Lung microvascular endothelial cell (primary cell): ENCODE measurements around the gene TPSB2. TPM values are rescaled to one million over a fixed set of nuclear protein-coding genes. Genes with fewer than 3 reads are reported as not detected.

ENCODE experiments used
- DNase-seq, 2 donors: peaks; one replicate each; pipeline versions ENCODE4 v3.0.0 to v3.0.0-alpha.2; 2010; ENCODE audit warnings: low read depth in 2 of 2
- total RNA-seq: library from RNA; depleted of rRNA; stranded (reverse); fragments of >200 nt; gene quantifications from 2 replicates; pipeline ENCODE4 v1.2.1, GENCODE V29; 2014

The TPSB2 gene
- total RNA-seq, 1 donor from 2014 or later, result not detected

DNA sequence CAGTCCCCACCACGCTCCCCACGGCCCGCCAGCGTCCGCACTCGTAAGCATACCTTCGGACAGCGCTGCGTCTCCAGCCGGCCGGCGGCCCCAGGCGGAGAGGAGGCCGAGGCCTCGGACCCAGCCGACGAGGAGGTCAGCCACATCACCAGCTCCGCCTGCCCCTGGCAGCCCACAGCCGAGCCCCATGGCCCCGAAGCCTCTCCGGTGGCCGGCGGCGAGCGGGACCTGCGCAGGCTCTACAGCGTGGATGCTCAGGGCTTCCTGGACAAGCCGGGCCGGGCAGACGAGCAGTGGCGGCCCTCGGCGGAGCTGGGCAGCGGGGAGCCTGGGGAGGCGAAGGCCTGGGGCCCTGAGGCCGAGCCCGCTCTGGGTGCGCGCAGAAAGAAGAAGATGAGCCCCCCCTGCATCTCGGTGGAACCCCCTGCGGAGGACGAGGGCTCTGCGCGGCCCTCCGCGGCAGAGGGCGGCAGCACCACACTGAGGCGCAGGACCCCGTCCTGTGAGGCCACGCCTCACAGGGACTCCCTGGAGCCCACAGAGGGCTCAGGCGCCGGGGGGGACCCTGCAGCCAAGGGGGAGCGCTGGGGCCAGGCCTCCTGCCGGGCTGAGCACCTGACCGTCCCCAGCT, 9.8 kb downstream of the TPSB2 start:
- no peak for DNase-seq

DNA sequence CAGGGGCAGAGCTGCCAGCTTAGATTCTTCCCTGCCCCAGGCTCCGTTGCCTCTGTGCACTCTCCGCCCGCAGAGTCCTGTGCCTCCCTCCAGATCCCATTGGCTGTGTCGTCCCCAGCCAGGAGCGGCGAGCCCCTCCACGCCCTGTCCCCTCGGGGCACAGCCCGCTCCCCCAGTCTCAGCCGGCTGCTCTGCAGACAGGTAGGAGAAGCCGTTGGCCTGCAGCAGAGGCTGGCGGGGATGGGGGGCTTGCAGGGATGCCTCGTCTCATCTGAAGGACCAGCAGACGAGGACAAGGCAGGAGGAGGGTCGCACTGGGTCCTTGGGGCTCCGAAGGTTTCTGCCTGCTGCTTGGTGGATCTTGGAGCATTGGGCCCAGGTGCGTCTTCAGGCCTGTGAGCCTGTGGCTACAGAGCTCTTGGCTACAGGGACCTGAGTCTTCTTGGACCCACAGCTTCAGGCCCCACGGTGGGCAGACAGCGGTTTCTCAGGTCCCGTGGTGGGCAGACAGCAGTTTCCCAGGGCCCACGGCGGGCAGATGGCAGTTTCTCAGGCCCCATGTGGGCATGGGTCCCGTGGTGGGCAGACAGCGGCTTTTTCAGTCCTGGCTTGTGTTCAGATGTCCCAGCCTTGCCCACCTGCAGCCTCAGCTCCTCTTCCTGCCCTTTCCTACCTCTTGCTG, 10.9 kb downstream of the TPSB2 start:
- DNase-seq, result no peak

DNA sequence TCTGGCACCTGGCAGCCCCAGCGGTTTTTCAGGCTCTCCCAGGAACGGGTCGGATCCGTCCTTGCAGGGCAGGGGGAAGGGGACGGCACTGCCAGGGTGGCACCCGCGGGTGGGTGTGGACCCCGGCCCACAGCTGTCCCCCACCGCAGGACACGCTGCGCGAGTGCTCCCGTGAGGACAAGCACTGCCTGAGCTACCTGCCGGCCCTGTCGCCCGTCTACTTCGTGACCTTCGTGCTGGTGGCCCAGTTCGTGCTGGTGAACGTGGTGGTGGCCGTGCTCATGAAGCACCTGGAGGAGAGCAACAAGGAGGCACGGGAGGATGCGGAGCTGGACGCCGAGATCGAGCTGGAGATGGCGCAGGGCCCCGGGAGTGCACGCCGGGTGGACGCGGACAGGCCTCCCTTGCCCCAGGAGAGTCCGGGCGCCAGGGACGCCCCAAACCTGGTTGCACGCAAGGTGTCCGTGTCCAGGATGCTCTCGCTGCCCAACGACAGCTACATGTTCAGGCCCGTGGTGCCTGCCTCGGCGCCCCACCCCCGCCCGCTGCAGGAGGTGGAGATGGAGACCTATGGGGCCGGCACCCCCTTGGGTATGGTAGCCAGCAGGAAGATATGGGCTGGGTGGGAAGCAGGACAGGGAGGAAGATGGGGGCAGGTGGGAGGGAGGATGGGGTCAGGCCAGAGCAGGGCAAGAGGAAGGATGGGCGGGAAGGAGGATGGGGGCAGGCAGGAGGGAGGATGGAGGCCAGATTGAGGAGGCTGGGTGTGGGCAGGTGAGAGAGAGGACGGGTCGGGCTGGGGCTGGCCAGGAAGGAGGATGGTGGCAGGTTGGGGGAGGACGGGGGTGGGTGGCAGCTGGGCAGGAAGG, 11.7 kb downstream of the TPSB2 start:
- no peak for DNase-seq

DNA sequence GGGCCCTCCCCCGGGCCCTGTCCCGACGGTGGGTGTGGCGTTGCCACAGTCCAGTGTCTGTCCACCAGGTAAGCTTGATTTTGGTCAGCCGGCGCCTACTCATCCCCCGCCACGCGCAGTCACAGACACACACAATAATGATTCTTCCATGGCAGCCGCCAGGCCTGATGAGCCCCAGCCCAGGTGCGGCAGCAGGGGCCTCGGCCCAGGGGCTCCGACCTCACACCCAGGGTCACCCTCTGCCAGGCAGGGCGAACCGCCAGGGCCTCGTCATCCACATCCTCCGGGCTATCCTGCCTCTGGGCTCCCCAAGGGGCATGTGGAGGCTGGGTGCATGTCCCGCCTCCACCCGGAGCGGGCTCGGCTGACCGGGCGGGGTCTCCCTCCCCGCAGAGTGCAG, 12.5 kb downstream of the TPSB2 start:
- no peak for DNase-seq

DNA sequence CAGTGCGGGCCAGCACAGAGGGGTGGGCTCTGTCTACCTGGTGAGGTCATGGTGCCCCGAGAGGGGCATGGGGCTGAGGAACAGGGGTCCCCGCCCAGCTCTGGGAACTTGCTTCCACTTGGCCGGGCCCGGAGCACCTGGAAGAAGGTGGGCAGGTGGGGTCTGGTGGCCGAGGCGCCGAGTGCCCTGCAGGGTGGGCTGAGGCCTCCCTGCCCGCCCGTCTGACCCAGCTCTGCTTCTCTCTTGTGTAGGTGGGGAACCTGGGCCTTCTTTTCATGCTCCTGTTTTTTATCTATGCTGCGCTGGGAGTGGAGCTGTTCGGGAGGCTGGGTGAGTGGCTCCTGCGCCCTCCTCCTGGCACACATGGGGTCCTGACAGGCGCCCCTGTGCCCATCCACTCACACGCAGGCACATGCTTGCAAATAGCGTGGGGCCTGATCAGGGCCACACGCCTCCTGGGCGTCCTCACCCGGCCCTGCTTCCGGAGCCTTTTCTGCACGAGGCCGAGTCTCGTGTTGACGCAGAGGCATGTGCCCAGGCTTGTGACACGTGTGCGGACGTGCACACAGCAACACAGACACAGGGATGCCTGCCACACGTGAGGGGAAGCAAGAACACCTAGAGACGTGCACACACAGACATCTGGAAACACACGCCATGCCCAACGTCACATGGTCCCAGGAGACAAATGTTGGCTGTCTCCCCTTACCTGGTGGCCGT, 13.1 kb downstream of the TPSB2 start:
- DNase-seq, result no peak

DNA sequence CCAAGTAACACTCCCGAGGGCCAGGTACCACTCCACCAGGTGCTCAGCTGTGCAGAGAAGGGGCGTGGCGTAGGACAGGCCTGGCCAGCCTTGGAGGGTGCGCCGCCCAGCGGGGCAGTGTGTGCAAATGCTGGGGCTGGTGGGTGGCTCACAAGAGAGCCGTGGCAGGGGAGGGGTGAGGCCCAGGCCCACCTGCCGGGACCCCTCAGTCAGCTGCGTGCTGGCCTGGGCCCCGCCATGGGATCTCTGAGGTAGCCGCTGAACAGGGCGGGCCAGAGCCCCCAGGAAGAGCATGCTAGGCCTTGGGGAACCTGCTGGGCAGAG, 13.7 kb downstream of the TPSB2 start:
- no peak for DNase-seq

DNA sequence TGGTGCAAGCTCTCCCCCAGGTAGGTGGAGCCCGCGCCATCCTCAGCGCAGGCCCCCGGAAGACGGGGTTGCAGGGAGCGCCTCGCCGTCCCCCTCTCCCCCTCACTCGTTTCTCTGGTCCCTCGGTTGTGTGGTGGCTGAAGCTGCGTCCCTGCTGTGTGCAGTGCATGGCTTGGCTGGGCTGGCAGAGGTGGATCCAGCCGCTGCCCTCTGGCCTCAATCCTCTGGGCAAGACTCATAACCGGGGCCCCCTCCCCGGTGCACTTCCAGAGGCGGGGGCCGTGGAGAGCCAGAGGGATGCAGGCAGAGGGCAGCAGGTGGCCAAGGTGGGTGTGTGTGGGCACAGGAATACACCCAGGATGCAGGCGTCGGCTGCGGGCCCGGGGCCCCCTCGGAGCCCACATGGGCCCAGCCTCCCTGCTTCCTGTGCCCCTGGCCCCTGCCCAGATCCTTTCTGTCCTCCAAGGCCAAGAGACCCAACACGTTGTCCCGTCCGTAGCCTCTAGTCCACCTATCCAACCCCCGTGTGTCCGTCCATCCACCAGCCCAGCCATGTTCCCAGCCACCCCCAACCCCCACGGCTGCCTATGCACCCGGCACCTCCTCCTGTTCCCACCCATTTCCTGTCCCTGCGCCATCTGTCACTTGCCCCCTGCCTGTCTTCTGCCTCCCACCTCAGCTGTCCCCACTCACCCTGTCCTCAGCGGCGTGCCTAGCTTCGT, 14.2 kb downstream of the TPSB2 start:
- no peak for DNase-seq

DNA sequence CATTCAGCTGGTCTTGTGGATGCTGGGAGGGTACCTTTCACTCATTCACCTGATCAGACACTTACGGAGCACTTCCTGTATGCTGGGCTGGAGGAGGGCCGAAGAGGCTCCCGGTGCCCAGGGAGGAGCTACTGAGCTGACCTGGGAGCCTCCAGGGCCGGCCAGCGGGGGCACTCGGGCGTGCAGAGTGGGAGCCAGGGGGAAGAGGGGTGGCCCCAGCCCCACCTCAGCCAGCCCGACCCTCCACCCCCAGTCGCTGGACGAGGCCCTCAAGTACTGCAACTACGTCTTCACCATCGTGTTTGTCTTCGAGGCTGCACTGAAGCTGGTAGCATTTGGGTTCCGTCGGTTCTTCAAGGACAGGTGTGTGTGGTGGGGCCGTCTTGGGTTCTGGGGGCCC, 15.3 kb downstream of the TPSB2 start:
- no peak for DNase-seq

DNA sequence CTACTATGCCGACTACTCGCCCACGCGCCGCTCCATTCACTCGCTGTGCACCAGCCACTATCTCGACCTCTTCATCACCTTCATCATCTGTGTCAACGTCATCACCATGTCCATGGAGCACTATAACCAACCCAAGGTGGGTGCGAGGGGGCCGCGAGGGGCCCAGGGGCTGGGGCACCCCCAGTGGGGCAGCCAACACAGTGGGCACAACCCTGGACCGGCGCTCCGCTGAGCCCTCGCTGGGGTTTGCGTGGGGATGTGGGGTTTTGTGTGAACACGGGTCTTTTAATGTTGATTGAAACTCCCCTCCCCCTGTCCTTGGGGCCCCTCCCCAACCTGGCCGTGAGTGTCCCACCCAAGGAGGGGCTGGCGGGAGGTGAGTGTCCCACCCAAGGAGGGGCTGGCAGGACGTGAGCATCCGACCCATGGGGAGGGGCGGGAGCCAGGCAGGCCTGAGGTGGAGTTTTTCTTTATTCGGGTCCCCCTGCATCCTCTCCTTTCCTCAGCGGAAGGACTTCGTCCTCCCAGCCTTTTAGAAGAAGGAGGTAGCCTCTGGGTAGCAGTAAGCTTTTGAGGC, 16.1 kb downstream of the TPSB2 start:
- DNase-seq, result no peak

DNA sequence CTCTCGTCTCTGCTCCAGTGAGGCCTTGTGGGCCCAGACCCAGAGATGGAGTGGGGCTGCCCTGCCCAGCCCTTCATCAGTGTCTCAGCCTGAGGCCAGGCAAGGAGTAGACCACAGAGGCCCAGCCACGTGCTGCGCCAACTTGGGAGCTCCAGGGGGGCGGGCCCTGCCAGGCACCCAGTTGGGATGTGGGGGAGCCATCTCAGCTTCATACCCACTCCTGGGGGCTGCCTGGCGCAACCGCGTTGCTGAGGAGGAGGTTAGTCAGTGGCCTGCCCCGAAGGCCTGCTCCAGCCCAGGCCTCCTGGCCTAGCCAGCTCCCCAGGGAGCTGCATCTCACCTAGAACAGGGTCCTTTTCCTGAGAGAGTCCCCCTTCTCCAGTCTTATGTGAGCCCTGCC, 16.8 kb downstream of the TPSB2 start:
- no peak for DNase-seq

DNA sequence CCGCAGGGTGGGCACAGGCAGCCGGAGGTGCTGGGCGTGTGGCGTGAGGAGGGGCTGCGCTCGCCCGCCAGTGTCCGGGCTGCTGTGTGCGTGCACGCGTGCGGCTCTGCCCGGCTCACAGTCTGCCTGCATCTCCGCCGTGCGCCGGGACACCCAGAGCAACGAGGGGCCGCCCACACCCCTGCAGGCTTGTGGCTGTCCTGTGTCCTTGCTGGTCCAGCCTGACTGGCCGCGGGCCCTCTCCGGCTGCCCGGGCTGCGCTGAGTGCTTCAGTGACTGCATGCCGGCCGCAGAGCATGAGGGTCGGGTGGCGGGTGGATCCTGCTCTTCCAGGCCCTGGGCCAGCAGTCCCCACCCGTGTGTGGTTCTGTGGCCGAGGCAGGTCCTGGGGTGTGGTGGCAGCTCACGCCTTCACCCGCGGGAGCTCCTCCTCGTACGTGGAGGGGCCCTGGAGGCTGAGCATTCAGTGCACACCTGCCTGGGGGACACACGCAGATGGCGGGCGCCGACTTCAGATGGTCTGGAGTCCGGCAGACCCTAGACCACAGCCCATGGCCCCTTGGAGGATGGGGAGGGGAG, 17.3 kb downstream of the TPSB2 start:
- no peak for DNase-seq

DNA sequence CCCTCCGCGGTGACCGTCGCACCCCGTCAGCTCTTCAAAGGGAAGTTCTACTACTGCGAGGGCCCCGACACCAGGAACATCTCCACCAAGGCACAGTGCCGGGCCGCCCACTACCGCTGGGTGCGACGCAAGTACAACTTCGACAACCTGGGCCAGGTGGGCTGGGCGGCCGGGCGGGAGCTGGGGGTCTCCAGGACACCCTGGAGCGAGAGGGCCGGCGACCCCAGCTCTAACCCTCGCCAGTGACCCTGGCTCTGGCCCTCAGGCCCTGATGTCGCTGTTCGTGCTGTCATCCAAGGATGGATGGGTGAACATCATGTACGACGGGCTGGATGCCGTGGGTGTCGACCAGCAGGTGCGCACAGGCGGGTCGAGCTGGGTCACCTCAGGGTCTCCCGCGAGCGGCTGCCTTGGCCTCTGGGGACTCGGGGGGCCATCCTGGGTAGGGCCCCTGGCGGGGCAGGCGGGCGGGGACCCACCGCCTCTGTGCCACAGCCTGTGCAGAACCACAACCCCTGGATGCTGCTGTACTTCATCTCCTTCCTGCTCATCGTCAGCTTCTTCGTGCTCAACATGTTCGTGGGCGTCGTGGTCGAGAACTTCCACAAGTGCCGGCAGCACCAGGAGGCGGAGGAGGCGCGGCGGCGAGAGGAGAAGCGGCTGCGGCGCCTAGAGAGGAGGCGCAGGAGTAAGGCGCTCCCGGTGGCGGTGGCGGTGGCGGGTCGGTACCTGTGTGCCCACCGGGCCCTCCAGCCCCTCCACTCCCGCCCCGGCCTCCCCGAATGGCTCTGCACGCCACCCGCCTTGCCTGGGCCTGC, 18.3 kb downstream of the TPSB2 start:
- no peak for DNase-seq

DNA sequence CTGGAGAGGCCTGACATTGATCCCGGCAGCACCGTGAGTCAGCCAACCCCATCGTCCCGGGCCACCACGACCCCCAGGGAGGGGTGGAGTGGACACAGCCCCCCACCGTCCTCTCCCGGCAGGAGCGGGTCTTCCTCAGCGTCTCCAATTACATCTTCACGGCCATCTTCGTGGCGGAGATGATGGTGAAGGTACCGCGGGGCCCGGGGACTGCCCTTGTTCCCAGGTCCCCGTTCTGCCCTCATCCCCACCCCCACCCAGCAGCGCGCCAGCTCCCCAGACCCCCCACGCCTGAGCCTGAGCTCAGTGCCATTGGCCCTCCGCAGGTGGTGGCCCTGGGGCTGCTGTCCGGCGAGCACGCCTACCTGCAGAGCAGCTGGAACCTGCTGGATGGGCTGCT, 19.5 kb downstream of the TPSB2 start:
- no peak for DNase-seq

DNA sequence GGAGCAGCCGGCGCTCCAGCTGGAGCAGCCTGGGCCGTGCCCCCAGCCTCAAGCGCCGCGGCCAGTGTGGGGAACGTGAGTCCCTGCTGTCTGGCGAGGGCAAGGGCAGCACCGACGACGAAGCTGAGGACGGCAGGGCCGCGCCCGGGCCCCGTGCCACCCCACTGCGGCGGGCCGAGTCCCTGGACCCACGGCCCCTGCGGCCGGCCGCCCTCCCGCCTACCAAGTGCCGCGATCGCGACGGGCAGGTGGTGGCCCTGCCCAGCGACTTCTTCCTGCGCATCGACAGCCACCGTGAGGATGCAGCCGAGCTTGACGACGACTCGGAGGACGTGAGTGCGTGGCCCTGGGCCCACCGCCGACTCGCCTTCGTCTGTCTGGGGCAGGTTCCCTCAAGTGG, 20.9 kb downstream of the TPSB2 start:
- DNase-seq, result no peak

DNA sequence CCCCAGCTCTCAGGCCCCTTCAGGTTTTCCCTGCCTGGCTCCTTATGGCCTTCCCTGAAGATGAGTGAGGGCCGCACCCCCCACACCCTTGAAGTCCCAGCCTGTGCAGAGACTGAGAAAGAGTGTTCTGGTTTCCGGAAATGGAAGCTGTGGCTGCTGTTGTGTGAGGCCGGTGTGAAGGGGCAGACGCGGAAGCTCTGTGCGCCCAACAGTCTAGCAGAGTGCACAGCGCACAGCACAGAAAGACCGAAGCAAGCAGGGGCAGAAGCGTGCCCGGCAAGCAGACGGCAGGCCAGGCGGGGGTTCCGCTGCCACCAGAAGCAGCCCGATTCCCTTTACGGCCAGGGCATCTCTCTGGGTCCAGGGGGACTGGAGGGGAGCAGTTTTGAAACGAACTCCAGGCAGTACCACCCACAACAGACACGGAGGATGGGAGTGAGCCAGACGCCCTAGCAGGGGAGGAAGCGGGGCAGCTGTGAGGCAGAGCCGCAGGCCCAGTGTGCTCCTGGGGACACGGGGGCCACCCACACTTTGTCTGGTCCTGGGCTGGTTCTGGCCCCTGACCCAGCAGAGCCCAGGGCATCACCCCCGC, 21.6 kb downstream of the TPSB2 start:
- DNase-seq, result no peak

DNA sequence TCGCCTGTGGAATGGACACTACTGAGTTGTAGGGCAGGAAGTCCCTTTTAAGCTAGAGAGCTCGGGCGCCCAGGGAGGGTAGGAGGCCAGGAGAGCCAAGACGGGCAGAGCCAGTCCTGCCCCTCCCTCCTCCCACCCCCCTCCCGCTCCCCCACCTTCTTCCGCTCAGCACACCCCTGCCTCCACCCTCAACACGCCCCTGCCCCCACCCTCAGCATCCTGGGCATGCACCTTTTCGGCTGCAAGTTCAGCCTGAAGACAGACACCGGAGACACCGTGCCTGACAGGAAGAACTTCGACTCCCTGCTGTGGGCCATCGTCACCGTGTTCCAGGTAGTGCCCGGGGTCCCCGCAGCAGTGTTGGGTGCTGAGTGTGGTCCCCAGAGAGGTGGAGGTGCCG, 23.2 kb downstream of the TPSB2 start:
- no peak for DNase-seq

DNA sequence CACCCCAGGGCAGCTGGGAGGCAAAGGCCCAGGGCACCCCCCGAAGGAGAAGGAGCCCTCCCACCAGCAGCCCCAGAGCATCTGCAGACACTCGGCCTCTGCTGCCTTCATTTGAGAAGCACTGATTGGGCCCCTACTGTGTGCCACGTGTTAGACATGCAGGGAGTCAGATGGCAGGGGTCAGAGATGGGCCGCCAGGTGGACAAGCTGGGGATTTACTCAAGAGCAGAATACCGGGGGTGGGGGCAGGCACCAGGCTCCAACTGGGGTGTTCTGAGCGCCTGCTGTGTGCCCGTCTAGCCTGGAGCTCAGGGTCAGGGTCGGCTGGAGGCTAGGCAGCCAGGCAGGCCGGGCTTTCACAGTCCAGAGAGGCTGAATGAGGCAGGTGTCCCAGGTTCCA, 23.7 kb downstream of the TPSB2 start:
- no peak for DNase-seq

DNA sequence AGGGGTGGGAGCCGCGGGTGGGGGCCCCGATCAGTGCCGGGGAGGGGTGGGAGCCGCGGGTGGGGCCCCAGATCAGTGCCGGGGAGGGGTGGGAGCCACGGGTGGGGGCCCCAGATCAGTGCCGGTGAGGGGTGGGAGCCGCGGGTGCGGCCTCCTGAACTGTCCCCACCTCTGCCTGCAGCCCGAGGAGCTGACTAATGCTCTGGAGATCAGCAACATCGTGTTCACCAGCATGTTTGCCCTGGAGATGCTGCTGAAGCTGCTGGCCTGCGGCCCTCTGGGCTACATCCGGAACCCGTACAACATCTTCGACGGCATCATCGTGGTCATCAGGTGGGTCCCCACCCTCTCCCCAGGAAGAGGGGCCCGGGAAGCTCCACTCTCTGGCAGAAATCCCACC, 25.1 kb downstream of the TPSB2 start:
- no peak for DNase-seq

DNA sequence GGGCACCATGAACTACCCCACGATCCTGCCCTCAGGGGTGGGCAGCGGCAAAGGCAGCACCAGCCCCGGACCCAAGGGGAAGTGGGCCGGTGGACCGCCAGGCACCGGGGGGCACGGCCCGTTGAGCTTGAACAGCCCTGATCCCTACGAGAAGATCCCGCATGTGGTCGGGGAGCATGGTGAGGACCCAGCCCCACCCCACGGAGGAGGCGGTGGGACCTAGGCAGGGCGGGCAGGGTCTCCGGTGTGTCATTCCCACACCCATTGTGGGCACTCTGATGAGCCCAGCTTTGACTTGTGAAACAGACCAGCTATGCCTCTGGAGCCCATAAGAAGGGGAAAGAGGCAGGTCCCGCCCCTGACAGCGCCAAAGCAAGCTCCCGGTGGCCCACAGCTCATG, 27.7 kb downstream of the TPSB2 start:
- DNase-seq, result no peak

DNA sequence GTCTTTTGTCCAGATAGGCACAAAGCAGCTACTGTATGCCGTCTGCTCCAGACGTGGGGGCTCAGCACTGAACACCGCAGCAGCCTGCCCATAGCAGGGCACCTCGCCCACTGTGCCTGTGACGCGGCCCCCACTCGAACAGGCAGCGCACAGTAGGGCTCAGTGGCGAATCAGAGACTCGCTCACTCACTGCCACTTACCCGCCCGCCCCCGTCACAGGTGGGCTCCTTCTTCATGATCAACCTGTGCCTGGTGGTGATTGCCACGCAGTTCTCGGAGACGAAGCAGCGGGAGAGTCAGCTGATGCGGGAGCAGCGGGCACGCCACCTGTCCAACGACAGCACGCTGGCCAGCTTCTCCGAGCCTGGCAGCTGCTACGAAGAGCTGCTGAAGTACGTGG, 28.5 kb downstream of the TPSB2 start:
- DNase-seq, result no peak
